H1 (cell line): ENCODE results near the gene CELF2.

Experiments
- CHD1 ChIP-seq: IDR thresholded peaks from 2 replicates; pipeline ENCODE4 v1.6.1; 2012; ENCODE audit warnings: low read depth, low read length, improper control_type of control experiment
- CHD2 ChIP-seq: IDR thresholded peaks from 2 replicates; pipeline ENCODE4 v1.6.1; 2012; ENCODE audit warnings: low read length, improper control_type of control experiment
- CTCF ChIP-seq, 3 experiments: IDR thresholded peaks; 1 replicate in 2 of 3; 2 replicates in 1 of 3; pipeline versions ENCODE4 v1.5.1 to v1.6.1; 2011; ENCODE audit warnings: low read length in 3 of 3, mild to moderate bottlenecking in 3 of 3, inconsistent platforms in 2 of 3, low read depth in 1 of 3, moderate library complexity in 1 of 3; ENCODE audit not compliant: insufficient read depth in 1 of 3; ENCODE audit errors: control extremely low read depth in 1 of 3
- EGR1 ChIP-seq: IDR thresholded peaks from 2 replicates; pipeline ENCODE4 v1.6.1; 2011; ENCODE audit warnings: low read depth, low read length, borderline replicate concordance
- EP300 ChIP-seq, 2 experiments: IDR thresholded peaks; 1 replicate in 1 of 2; 2 replicates in 1 of 2; pipeline ENCODE4 v1.6.1; 2011 to 2012; ENCODE audit warnings: low read depth in 2 of 2, low read length in 2 of 2, mild to moderate bottlenecking in 2 of 2, borderline replicate concordance in 1 of 2, inconsistent platforms in 1 of 2, moderate library complexity in 1 of 2
- EZH2 ChIP-seq: fragments of 200-600 bp; sonication (generic); IDR thresholded peaks from 2 replicates; pipeline ENCODE4 v1.7.1; 2012; ENCODE audit warnings: low read depth, mild to moderate bottlenecking, moderate library complexity, low read length, inconsistent platforms; ENCODE audit not compliant: severe bottlenecking
- POU5F1 ChIP-seq: IDR thresholded peaks from 2 replicates; pipeline ENCODE4 v1.6.1; 2011; ENCODE audit warnings: low read depth, mild to moderate bottlenecking, low read length, moderate library complexity
- SP4 ChIP-seq: IDR thresholded peaks from 2 replicates; pipeline ENCODE4 v1.6.1; 2012; ENCODE audit warnings: low read length, inconsistent platforms
- SRF ChIP-seq: IDR thresholded peaks from 2 replicates; pipeline ENCODE4 v1.6.1; 2011; ENCODE audit warnings: mild to moderate bottlenecking, low read depth, low read length, moderate library complexity
- TAF1 ChIP-seq: IDR thresholded peaks from 2 replicates; pipeline ENCODE4 v1.6.1; 2011; ENCODE audit warnings: mild to moderate bottlenecking, low read depth, low read length
- TAF7 ChIP-seq: optimal IDR thresholded peaks from 2 replicates; pipeline ENCODE3; 2011; ENCODE audit warnings: low read depth, mild to moderate bottlenecking, inconsistent platforms, low read length, moderate library complexity, borderline replicate concordance
- USF2 ChIP-seq: IDR thresholded peaks from 2 replicates; pipeline ENCODE4 v1.6.1; 2011; ENCODE audit warnings: low read length, improper control_type of control experiment
- YY1 ChIP-seq: IDR thresholded peaks from 2 replicates; pipeline ENCODE4 v1.6.1; 2011; ENCODE audit warnings: low read depth, mild to moderate bottlenecking, low read length
- ZNF274 ChIP-seq: IDR thresholded peaks from 2 replicates; pipeline ENCODE4 v1.7.0; 2012; ENCODE audit warnings: low read length, borderline replicate concordance; ENCODE audit errors: extremely low read depth

GRCh38 chr10:11331726-11332125 is 314.1 kb downstream of the CELF2 start:
- TF ChIP-seq CTCF (IDR thresholded peaks at IDR 0.05; ENCODE audit: control extremely low read depth in 1 of 3, insufficient read depth in 1 of 3, low read depth in 1 of 3, low read length in 3 of 3) (no peak), SP4 (no peak), EZH2 (no peak), YY1 (no peak), EP300 (IDR thresholded peaks at IDR 0.05; ENCODE audit: borderline replicate concordance in 1 of 2, low read depth in 2 of 2, low read length in 2 of 2) (no peak), TAF1 (no peak), TAF7 (no peak), SRF (no peak), CHD2 (no peak), CHD1 (no peak), POU5F1 (no peak), EGR1 (no peak), USF2 (no peak), ZNF274 (no peak)
